HG03135 (cell line): ENCODE measurements around the gene RETN.

Experiments used
- ATAC-seq: cut with Tn5 transposase; IDR thresholded peaks from one replicate; pipeline ENCODE4 v1.9.1; 2021; ENCODE audit warnings: mild to moderate bottlenecking, moderate library complexity; ENCODE audit not compliant: unreplicated experiment

Gene RETN

GRCh38 chr19:7705387-7706187, 36.7 kb downstream of the RETN start:
- ATAC-seq = peak; percentile 51

- no peak for ATAC-seq
Measured at GRCh38 chr19:7706188-7706954, 37.5 kb downstream of the RETN start.

- ATAC-seq = no peak
Measured at GRCh38 chr19:7706955-7707456, 38.2 kb downstream of the RETN start.

GRCh38 chr19:7709932-7710460, 41.1 kb downstream of the RETN start:
- ATAC-seq = no peak

- no peak for ATAC-seq
Measured at GRCh38 chr19:7710616-7711015, 41.8 kb downstream of the RETN start.

GRCh38 chr19:7715671-7716070, 46.8 kb downstream of the RETN start:
- ATAC-seq = no peak

GRCh38 chr19:7716762-7717161, 47.9 kb downstream of the RETN start:
- ATAC-seq = no peak

- no peak for ATAC-seq
Measured at GRCh38 chr19:7718668-7719067, 49.8 kb downstream of the RETN start.
